HEK293T (cell line): ENCODE data around the gene ALKBH4.
"Not testable (repeated sequence)": the region's sequence is repeated elsewhere in the genome, so short reads cannot be mapped to it uniquely, and the experiment has no call there.

ENCODE experiments used
- ARNT ChIP-seq: fragments of 450-650 bp; IDR thresholded peaks from 2 replicates; pipeline ENCODE4 v1.6.1; 2017; ENCODE audit warnings: mild to moderate bottlenecking
- BHLHE40 ChIP-seq: fragments of 450-650 bp; IDR thresholded peaks from 2 replicates; pipeline ENCODE4 v1.6.1; 2016; ENCODE audit warnings: mild to moderate bottlenecking, moderate library complexity, borderline replicate concordance
- ELF4 ChIP-seq: fragments of 450-650 bp; IDR thresholded peaks from 2 replicates; pipeline ENCODE4 v1.6.1; 2017; ENCODE audit warnings: antibody characterized with exemption
- FOXA1 ChIP-seq: fragments of 450-650 bp; IDR thresholded peaks from 2 replicates; pipeline ENCODE4 v1.6.1; 2016; ENCODE audit warnings: mild to moderate bottlenecking
- FOXK2 ChIP-seq: fragments of 450-650 bp; IDR thresholded peaks from 2 replicates; pipeline ENCODE4 v1.6.1; 2016; ENCODE audit warnings: mild to moderate bottlenecking
- FOXM1 ChIP-seq: fragments of 450-650 bp; IDR thresholded peaks from 2 replicates; pipeline ENCODE4 v1.6.1; 2017; ENCODE audit warnings: mild to moderate bottlenecking, borderline replicate concordance
- HDGF ChIP-seq: fragments of 450-650 bp; IDR thresholded peaks from 2 replicates; pipeline ENCODE4 v1.6.1; 2017; ENCODE audit warnings: antibody characterized with exemption, borderline replicate concordance
- L3MBTL2 ChIP-seq: fragments of 450-650 bp; conservative IDR thresholded peaks from 2 replicates; pipeline ENCODE4 v1.6.1; 2016; ENCODE audit warnings: mild to moderate bottlenecking
- LEF1 ChIP-seq: fragments of 450-650 bp; IDR thresholded peaks from 2 replicates; pipeline ENCODE4 v1.6.1; 2017; ENCODE audit warnings: mild to moderate bottlenecking, borderline replicate concordance
- SP1 ChIP-seq: fragments of 450-650 bp; IDR thresholded peaks from 2 replicates; pipeline ENCODE4 v1.6.1; 2017
- SUZ12 ChIP-seq: fragments of 450-650 bp; IDR thresholded peaks from 2 replicates; pipeline ENCODE4 v1.6.1; 2016; ENCODE audit warnings: mild to moderate bottlenecking
- TARDBP ChIP-seq: fragments of 450-650 bp; IDR thresholded peaks from 2 replicates; pipeline ENCODE4 v1.6.1; 2016
- ZNF384 ChIP-seq: fragments of 450-650 bp; IDR thresholded peaks from 2 replicates; pipeline ENCODE4 v1.6.1; 2016

DNA sequence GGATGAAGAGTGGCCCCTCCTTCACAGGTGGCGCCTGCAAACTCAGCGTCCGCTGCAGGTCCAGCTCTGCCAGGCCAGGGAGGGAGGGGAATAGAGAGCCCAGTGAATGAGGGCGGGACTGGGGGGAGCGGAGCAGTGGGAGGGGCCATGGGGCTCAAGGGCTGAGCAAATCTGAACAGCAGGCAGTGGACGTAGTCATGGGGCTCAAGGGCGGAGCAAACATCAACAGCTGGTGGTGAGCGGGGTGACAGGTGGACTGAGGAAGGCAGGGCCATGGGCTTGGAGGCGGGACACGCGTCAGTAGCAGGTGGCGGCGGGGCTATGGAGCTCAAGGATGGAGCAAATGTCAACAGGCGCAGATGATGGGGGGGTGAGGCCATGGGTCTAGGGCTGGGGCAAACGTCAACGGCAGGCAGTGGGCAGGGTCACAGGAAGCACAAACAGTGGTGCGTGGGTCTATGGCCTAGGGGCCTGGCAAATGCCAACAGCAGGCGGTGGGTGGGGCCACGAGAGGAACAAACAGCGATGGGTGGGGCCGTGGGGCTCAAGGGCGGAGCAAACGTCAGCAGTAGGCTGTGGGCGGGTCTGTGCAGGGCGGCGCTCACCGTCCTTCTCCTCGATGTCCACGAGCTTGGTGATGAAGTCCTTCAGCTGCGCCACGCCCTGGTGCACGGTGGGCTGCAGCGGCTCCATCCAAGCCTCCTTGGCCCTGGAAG, 28.7 kb upstream of the ALKBH4 start:
- not testable (repeated sequence) for TF ChIP-seq BHLHE40, FOXK2, FOXM1, ARNT, SUZ12, TARDBP, ELF4, HDGF, FOXA1, SP1, L3MBTL2, LEF1, ZNF384
